Fibroblast of lung (primary cell): ENCODE results near the gene RUFY1.

Source experiments
- EZH2 ChIP-seq: IDR thresholded peaks from 2 replicates; pipeline ENCODE4 v1.5.1; 2012; ENCODE audit warnings: low read length, control low read depth, mild to moderate bottlenecking; ENCODE audit errors: missing control alignments
- TF ChIP-seq, protein P1 (sequence below), 2 donors: IDR thresholded peaks in 1 of 2; conservative IDR thresholded peaks in 1 of 2; 1 replicate in 1 of 2; 2 replicates in 1 of 2; pipeline ENCODE4 v1.5.1; 2011 to 2012; ENCODE audit warnings: low read length in 2 of 2, control low read depth in 1 of 2, inconsistent platforms in 1 of 2, low read depth in 1 of 2, mild to moderate bottlenecking in 1 of 2

DNA sequence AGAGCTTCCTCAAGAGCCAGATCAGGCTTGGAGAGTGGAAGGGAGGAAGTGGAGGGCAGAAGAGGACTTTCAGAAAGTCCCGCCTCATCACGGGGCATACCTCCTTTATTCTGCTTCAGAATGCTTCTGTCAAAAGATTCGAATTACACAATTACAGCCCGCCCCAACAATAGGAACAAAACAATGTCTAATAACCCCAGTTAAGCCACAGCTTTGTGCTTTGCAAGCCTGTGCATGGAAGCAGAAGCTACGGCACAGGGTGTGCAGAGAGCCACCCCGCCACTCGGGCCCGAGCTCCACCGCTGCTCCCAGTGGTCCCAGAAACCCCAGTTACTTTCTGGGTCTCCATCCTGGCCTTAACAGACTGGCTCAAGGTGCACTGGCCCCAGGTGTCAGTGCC, 49.6 kb downstream of the RUFY1 start:
- TF ChIP-seq, protein P1, sequence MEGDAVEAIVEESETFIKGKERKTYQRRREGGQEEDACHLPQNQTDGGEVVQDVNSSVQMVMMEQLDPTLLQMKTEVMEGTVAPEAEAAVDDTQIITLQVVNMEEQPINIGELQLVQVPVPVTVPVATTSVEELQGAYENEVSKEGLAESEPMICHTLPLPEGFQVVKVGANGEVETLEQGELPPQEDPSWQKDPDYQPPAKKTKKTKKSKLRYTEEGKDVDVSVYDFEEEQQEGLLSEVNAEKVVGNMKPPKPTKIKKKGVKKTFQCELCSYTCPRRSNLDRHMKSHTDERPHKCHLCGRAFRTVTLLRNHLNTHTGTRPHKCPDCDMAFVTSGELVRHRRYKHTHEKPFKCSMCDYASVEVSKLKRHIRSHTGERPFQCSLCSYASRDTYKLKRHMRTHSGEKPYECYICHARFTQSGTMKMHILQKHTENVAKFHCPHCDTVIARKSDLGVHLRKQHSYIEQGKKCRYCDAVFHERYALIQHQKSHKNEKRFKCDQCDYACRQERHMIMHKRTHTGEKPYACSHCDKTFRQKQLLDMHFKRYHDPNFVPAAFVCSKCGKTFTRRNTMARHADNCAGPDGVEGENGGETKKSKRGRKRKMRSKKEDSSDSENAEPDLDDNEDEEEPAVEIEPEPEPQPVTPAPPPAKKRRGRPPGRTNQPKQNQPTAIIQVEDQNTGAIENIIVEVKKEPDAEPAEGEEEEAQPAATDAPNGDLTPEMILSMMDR (conservative IDR thresholded peaks at IDR 0.05 in 1 of 2, IDR thresholded peaks at IDR 0.05 in 1 of 2; ENCODE audit: low read depth in 1 of 2, low read length in 2 of 2) = no peak
- no peak for TF ChIP-seq EZH2
